Measurements from ENCODE around the gene AMIGO3. TPM values are rescaled to one million over a fixed set of nuclear protein-coding genes. Genes with fewer than 3 reads are reported as not detected.

Gene AMIGO3
- total RNA-seq, 1 experiment from 2014 or later: not detected

DNA sequence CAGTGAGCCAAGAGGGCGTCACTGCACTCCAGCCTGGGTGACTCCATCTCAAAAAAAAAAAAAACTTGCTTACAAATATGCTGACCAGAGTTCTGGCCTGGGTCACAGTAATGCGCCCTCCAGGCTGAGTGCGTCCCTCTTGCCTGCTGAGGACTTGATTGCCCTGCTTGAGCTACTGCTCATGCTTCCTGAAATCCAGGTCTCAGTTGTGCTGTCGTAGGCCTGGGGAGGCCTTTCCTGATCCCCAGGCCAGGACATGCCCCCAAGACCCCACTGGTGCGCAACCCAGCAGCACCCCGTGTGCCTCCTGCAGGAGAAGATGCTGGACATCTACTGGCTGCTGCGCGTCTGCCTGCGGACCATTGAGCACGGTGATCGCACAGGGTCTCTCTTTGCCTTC is 7.3 kb downstream of the AMIGO3 start:
- BruUV-seq (replicated peaks): no TSS peak
- Mint-ChIP-seq H3K27ac (ENCODE audit: low read depth, unreplicated experiment) (no peak overlapping the region), H3K27me3 (ENCODE audit: insufficient read depth, unreplicated experiment) (no peaks in the 10 kb centered on the region), H3K4me1 (ENCODE audit: insufficient read depth, unreplicated experiment) (peaks cover 8% of the 10 kb centered on the region), H3K9me3 (ENCODE audit: unreplicated experiment) (no peaks in the 10 kb centered on the region), H3K36me3 (ENCODE audit: insufficient read depth, unreplicated experiment) (peaks cover 8% of the 10 kb centered on the region), H3K4me3 (ENCODE audit: unreplicated experiment) (no peak overlapping the region)
- ChIA-PET CTCF (interaction anchor here (0.6 to 1.0 kb wide), 5 partner anchors 7 to 814 kb away, joined by 3 to 5 read pairs (median 4); partner anchors contain the start of gene AMIGO3), POLR2A (interaction anchor here (2.5 kb wide), 1 partner anchor 11 kb away, joined by 10 read pairs; the partner anchor contains the start of gene GMPPB)
- TF ChIP-seq CTCF (IDR thresholded peaks at IDR 0.05; ENCODE audit: unreplicated experiment): no peak
- intact Hi-C loops (cut with micrococcal nuclease): no loop called here
- DNase-seq (ENCODE audit: unreplicated experiment): no peak

DNA sequence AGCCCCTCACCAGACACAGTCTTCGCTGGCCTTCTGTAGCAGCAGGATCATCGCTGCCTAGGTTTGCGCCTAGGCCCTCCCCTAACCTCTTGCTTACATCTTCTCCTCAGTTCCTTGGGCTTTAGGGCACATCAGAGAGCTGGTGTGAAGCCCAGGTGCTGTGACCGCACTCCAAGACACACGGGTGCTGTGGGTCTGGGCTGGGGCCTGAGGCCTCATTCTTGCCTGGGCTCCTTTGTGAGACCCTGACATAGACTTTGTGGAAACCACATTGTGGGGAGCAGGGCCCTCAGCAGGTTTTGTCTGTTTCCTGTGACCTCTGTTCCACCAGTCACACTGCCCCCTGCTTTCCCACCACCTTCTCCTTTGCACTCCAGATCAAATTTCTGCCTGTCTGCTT is 8.0 kb downstream of the AMIGO3 start:
- intact Hi-C loops (cut with micrococcal nuclease): no loop called here
- BruUV-seq (replicated peaks): no TSS peak
- ChIA-PET CTCF (interaction anchor here (0.6 to 1.1 kb wide), 5 partner anchors 8 to 814 kb away, joined by 3 to 5 read pairs (median 3); partner anchors contain the start of gene AMIGO3), POLR2A (interaction anchor here (1.9 to 2.5 kb wide), 2 partner anchors 8 to 12 kb away, joined by 4 to 10 read pairs; partner anchors contain the start of genes AMIGO3 and GMPPB)
- TF ChIP-seq CTCF (IDR thresholded peaks at IDR 0.05; ENCODE audit: unreplicated experiment): no peak
- no peak for DNase-seq (ENCODE audit: unreplicated experiment)
- H3K36me3 Mint-ChIP-seq (ENCODE audit: insufficient read depth, unreplicated experiment): peaks cover 7% of the 10 kb centered on the region
- no peak overlapping the region for H3K27ac Mint-ChIP-seq (ENCODE audit: low read depth, unreplicated experiment)
- H3K4me3 Mint-ChIP-seq (ENCODE audit: unreplicated experiment): no peak overlapping the region
- no peaks in the 10 kb centered on the region for H3K9me3 Mint-ChIP-seq (ENCODE audit: unreplicated experiment)
- H3K27me3 Mint-ChIP-seq (ENCODE audit: insufficient read depth, unreplicated experiment): no peaks in the 10 kb centered on the region
- peaks cover 14% of the 10 kb centered on the region for H3K4me1 Mint-ChIP-seq (ENCODE audit: insufficient read depth, unreplicated experiment)

GRCh38 chr3:49709852-49710251 is 9.6 kb downstream of the AMIGO3 start:
- no peak overlapping the region for H3K4me3 Mint-ChIP-seq (ENCODE audit: unreplicated experiment)
- peaks cover 14% of the 10 kb centered on the region for H3K4me1 Mint-ChIP-seq (ENCODE audit: insufficient read depth, unreplicated experiment)
- no TSS peak for BruUV-seq (replicated peaks)
- H3K36me3 Mint-ChIP-seq (ENCODE audit: insufficient read depth, unreplicated experiment): peaks cover 1% of the 10 kb centered on the region
- ChIA-PET CTCF (no interaction called here), POLR2A (interaction anchor here (1.9 kb wide), 1 partner anchor 10 kb away, joined by 4 read pairs; the partner anchor contains the start of gene AMIGO3)
- H3K27me3 Mint-ChIP-seq (ENCODE audit: insufficient read depth, unreplicated experiment): no peaks in the 10 kb centered on the region
- H3K27ac Mint-ChIP-seq (ENCODE audit: low read depth, unreplicated experiment): no peak overlapping the region
- no peaks in the 10 kb centered on the region for H3K9me3 Mint-ChIP-seq (ENCODE audit: unreplicated experiment)
- DNase-seq (ENCODE audit: unreplicated experiment): no peak
- intact Hi-C loops (cut with micrococcal nuclease): no loop called here
- TF ChIP-seq CTCF (IDR thresholded peaks at IDR 0.05; ENCODE audit: unreplicated experiment): no peak

GRCh38 chr3:49707113-49707480 is 12.4 kb downstream of the AMIGO3 start:
- Mint-ChIP-seq H3K27me3 (ENCODE audit: insufficient read depth, unreplicated experiment) (no peaks in the 10 kb centered on the region), H3K9me3 (ENCODE audit: unreplicated experiment) (no peaks in the 10 kb centered on the region), H3K36me3 (ENCODE audit: insufficient read depth, unreplicated experiment) (no peaks in the 10 kb centered on the region), H3K4me3 (ENCODE audit: unreplicated experiment) (no peak overlapping the region), H3K4me1 (ENCODE audit: insufficient read depth, unreplicated experiment) (peaks cover 14% of the 10 kb centered on the region), H3K27ac (ENCODE audit: low read depth, unreplicated experiment) (no peak overlapping the region)
- no peak for DNase-seq (ENCODE audit: unreplicated experiment)
- BruUV-seq (replicated peaks): no TSS peak
- CTCF ChIA-PET: interaction anchor here (0.6 to 0.7 kb wide), 2 partner anchors 10 to 251 kb away, joined by 3 read pairs; no protein-coding TSS in a partner anchor
- POLR2A ChIA-PET: no interaction called here
- TF ChIP-seq CTCF (IDR thresholded peaks at IDR 0.05; ENCODE audit: unreplicated experiment): no peak
- intact Hi-C loops (cut with micrococcal nuclease): no loop called here
